Coronary artery (tissue), 2 donors: ENCODE results near the gene ZNF415.

ENCODE experiments used
- DNase-seq: peaks from one replicate; pipeline ENCODE4 v3.0.0-alpha.2; 2017; ENCODE audit warnings: low spot score
- H3K27ac ChIP-seq, 2 donors: fragments of 200-600 bp; sonication (generic); one replicate each; pipeline ENCODE4 v1.5.1; 2016 to 2019
- H3K4me3 ChIP-seq: fragments of 200-600 bp; sonication (generic); 2 replicates; pipeline ENCODE4 v1.5.1; 2016; ENCODE audit warnings: mild to moderate bottlenecking, moderate library complexity
- CTCF ChIP-seq: fragments of 200-600 bp; sonication (generic); IDR thresholded peaks from one replicate; pipeline ENCODE4 v1.5.1; 2019; ENCODE audit warnings: antibody characterized with exemption

The ZNF415 gene

GRCh38 chr19:53158119-53158656 lies 25.5 kb upstream of the ZNF415 start:
- Histone ChIP-seq H3K27ac (peak overlapping the region; percentile 49 to 84), H3K4me3 (peak overlapping the region; percentile 88)
- DNase-seq, result peak; percentile 72
- no peak for TF ChIP-seq CTCF

GRCh38 chr19:53157626-53158025 lies 24.9 kb upstream of the ZNF415 start:
- Histone ChIP-seq H3K27ac (peak overlapping the region in 1 of 2 donors; percentile 84), H3K4me3 (peak overlapping the region; percentile 88)
- no peak for TF ChIP-seq CTCF
- DNase-seq, result no peak

GRCh38 chr19:53156850-53157249 lies 24.1 kb upstream of the ZNF415 start:
- no peak for TF ChIP-seq CTCF
- Histone ChIP-seq H3K27ac (peak overlapping the region in 1 of 2 donors; percentile 35), H3K4me3 (peak overlapping the region; percentile 88)
- DNase-seq, result no peak

- H3K4me3 ChIP-seq, result no peak overlapping the region
These were observed 14.9 kb upstream of the ZNF415 start for GRCh38 chr19:53147645-53148044.

GRCh38 chr19:53140351-53140750 lies 7.6 kb upstream of the ZNF415 start:
- Histone ChIP-seq H3K27ac (no peak overlapping the region), H3K4me3 (no peak overlapping the region)
- TF ChIP-seq CTCF, result no peak
- no peak for DNase-seq

More at GRCh38 chr19:53147645-53148044, 14.9 kb upstream of the ZNF415 start:
- no peak overlapping the region for H3K27ac ChIP-seq
- no peak for TF ChIP-seq CTCF
- no peak for DNase-seq

- DNase-seq, result no peak
- H3K4me3 ChIP-seq, result no peak overlapping the region
- no peak for TF ChIP-seq CTCF
- H3K27ac ChIP-seq, result no peak overlapping the region
These were observed 3.7 kb upstream of the ZNF415 start for GRCh38 chr19:53136432-53136831.

- H3K27ac ChIP-seq, result no peak overlapping the region
- DNase-seq, result no peak
- TF ChIP-seq CTCF, result no peak
- peak overlapping the region; percentile 79 for H3K4me3 ChIP-seq
These were observed 983 bp downstream of the ZNF415 start for GRCh38 chr19:53131727-53132126.
